Neural progenitor cell (in vitro differentiated cells): ENCODE results near the gene NLRP9. TPM values are rescaled to one million over a fixed set of nuclear protein-coding genes. Genes with fewer than 3 reads are reported as not detected.

Experiments
- DNase-seq: peaks from one replicate; pipeline ENCODE4 v3.0.0-alpha.2; 2016; ENCODE audit warnings: low spot score
- H2AFZ ChIP-seq: fragments of 200-600 bp; sonication (generic); replicated peaks from 2 replicates; pipeline ENCODE4 v1.6.1; 2016; ENCODE audit warnings: antibody characterized with exemption
- H3F3A ChIP-seq: fragments of 200-600 bp; sonication (generic); 2 replicates; pipeline ENCODE4 v1.6.1; 2016; ENCODE audit warnings: antibody characterized with exemption, low read depth
- H3K27ac ChIP-seq: fragments of 200-600 bp; sonication (generic); 2 replicates; pipeline ENCODE4 v1.5.1; 2016; ENCODE audit warnings: mild to moderate bottlenecking
- H3K27me3 ChIP-seq: fragments of 200-600 bp; sonication (generic); 2 replicates; pipeline ENCODE4 v1.6.1; 2016; ENCODE audit warnings: mild to moderate bottlenecking, moderate library complexity
- H3K36me3 ChIP-seq: fragments of 200-600 bp; sonication (generic); 2 replicates; pipeline ENCODE4 v1.5.1; 2016
- H3K4me1 ChIP-seq: fragments of 200-600 bp; sonication (generic); 2 replicates; pipeline ENCODE4 v1.6.1; 2016; ENCODE audit warnings: mixed run types
- H3K4me2 ChIP-seq: fragments of 200-600 bp; sonication (generic); 2 replicates; pipeline ENCODE4 v1.6.1; 2016
- H3K4me3 ChIP-seq: fragments of 200-600 bp; sonication (generic); 2 replicates; pipeline ENCODE4 v1.5.1; 2016
- H3K79me2 ChIP-seq: fragments of 200-600 bp; sonication (generic); 2 replicates; pipeline ENCODE4 v1.6.1; 2016; ENCODE audit warnings: low read depth
- H3K9ac ChIP-seq: fragments of 200-600 bp; sonication (generic); 2 replicates; pipeline ENCODE4 v1.6.1; 2016
- H3K9me3 ChIP-seq: fragments of 200-600 bp; sonication (generic); 2 replicates; pipeline ENCODE4 v1.5.1; 2016; ENCODE audit warnings: low read depth
- H4K20me1 ChIP-seq: fragments of 200-600 bp; sonication (generic); 2 replicates; pipeline ENCODE4 v1.6.1; 2016; ENCODE audit warnings: low read depth
- H3K27ac Mint-ChIP-seq: 3 replicates; pipeline ENCODE4 v1.8.0; 2021; ENCODE audit warnings: mixed read lengths
- H3K27me3 Mint-ChIP-seq: 2 replicates; pipeline ENCODE4 v1.8.0; 2022; ENCODE audit warnings: low read depth, mild to moderate bottlenecking, inconsistent platforms, moderate library complexity, mixed read lengths; ENCODE audit not compliant: insufficient read depth
- H3K36me3 Mint-ChIP-seq: 3 replicates; pipeline ENCODE4 v1.8.0; 2021; ENCODE audit warnings: mixed read lengths
- H3K4me1 Mint-ChIP-seq: 3 replicates; pipeline ENCODE4 v1.8.0; 2021; ENCODE audit warnings: mixed read lengths
- H3K4me3 Mint-ChIP-seq: 3 replicates; pipeline ENCODE4 v1.8.0; 2021; ENCODE audit warnings: mild to moderate bottlenecking, moderate library complexity, mixed read lengths
- H3K9me3 Mint-ChIP-seq: 3 replicates; pipeline ENCODE4 v1.8.0; 2020; ENCODE audit warnings: mixed read lengths
- EZH2 ChIP-seq: fragments of 200-600 bp; sonication (generic); IDR thresholded peaks from 2 replicates; pipeline ENCODE4 v1.6.1; 2017; ENCODE audit warnings: antibody characterized with exemption, mild to moderate bottlenecking, moderate library complexity
- EZH2phosphoT487 ChIP-seq: fragments of 200-600 bp; sonication (generic); IDR thresholded peaks from 2 replicates; pipeline ENCODE4 v1.6.1; 2017; ENCODE audit warnings: antibody characterized with exemption
- total RNA-seq: library from RNA; depleted of rRNA; stranded (reverse); fragments of >200 nt; gene quantifications from 2 replicates; pipeline ENCODE4 v1.2.3, GENCODE V29; 2015; ENCODE audit warnings: low replicate concordance
- TF ChIP-seq, protein P1 (sequence below): fragments of 200-600 bp; sonication (generic); IDR thresholded peaks from 2 replicates; pipeline ENCODE4 v1.5.1; 2017; ENCODE audit warnings: antibody characterized with exemption, mild to moderate bottlenecking

The NLRP9 gene
- total RNA-seq, 1 donor from 2014 or later, result not detected

- TF ChIP-seq EZH2 (no peak), EZH2phosphoT487 (no peak)
- TF ChIP-seq, protein P1, sequence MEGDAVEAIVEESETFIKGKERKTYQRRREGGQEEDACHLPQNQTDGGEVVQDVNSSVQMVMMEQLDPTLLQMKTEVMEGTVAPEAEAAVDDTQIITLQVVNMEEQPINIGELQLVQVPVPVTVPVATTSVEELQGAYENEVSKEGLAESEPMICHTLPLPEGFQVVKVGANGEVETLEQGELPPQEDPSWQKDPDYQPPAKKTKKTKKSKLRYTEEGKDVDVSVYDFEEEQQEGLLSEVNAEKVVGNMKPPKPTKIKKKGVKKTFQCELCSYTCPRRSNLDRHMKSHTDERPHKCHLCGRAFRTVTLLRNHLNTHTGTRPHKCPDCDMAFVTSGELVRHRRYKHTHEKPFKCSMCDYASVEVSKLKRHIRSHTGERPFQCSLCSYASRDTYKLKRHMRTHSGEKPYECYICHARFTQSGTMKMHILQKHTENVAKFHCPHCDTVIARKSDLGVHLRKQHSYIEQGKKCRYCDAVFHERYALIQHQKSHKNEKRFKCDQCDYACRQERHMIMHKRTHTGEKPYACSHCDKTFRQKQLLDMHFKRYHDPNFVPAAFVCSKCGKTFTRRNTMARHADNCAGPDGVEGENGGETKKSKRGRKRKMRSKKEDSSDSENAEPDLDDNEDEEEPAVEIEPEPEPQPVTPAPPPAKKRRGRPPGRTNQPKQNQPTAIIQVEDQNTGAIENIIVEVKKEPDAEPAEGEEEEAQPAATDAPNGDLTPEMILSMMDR, result no peak
- Histone ChIP-seq H3K36me3 (no peaks in the 10 kb centered on the region), H4K20me1 (peaks cover 90% of the 10 kb centered on the region), H3K4me1 (peaks cover 12% of the 10 kb centered on the region), H3K4me3 (no peak overlapping the region), H3K27me3 (no peaks in the 10 kb centered on the region), H3K4me2 (no peak overlapping the region), H3F3A (no peaks in the 10 kb centered on the region), H3K9ac (no peak overlapping the region), H3K79me2 (peaks cover 98% of the 10 kb centered on the region), H3K9me3 (no peaks in the 10 kb centered on the region), H3K27ac (no peak overlapping the region), H2AFZ (no peak overlapping the region)
- Mint-ChIP-seq H3K27ac (no peak overlapping the region), H3K4me1 (peaks cover 16% of the 10 kb centered on the region), H3K36me3 (peaks cover 30% of the 10 kb centered on the region), H3K27me3 (no peaks in the 10 kb centered on the region), H3K4me3 (peak overlapping the region; percentile 11), H3K9me3 (no peaks in the 10 kb centered on the region)
- DNase-seq, result no peak
These were observed 76.4 kb downstream of the NLRP9 start for GRCh38 chr19:55661826-55662225.

DNA sequence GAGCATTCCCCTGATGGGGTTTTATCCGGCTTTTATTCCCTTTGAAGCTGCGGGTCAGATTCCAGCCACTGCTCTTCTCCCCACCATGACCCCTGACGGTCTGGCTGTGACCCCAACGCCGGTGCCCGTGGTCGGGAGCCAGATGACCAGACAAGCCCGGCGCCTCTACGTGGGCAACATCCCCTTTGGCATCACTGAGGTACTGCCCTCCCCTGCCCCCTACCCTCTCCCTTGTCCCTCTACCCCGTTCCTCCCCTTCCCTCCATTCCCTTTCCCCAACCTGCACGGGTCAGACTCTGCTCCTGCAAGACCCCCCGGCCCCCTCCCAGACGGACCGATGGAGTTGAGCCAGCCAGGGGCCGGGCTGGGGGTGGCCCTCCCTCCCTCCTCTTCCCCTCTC lies 77.2 kb downstream of the NLRP9 start:
- TF ChIP-seq, protein P1, result no peak
- TF ChIP-seq EZH2, result no peak
- TF ChIP-seq EZH2phosphoT487, result no peak
- H3K4me3 ChIP-seq, result no peak overlapping the region
- H3K4me2 ChIP-seq, result no peak overlapping the region
- Mint-ChIP-seq H3K4me1 (peaks cover 24% of the 10 kb centered on the region), H3K27ac (no peak overlapping the region), H3K36me3 (peaks cover 30% of the 10 kb centered on the region), H3K27me3 (no peaks in the 10 kb centered on the region), H3K4me3 (no peak overlapping the region), H3K9me3 (no peaks in the 10 kb centered on the region)
- H3K27ac ChIP-seq, result no peak overlapping the region
- H3F3A ChIP-seq, result no peaks in the 10 kb centered on the region
- DNase-seq, result no peak
- H3K27me3 ChIP-seq, result no peaks in the 10 kb centered on the region
- no peak overlapping the region for H2AFZ ChIP-seq
- peaks cover 98% of the 10 kb centered on the region for H3K79me2 ChIP-seq
- H3K9me3 ChIP-seq, result no peaks in the 10 kb centered on the region
- H4K20me1 ChIP-seq, result peaks cover 90% of the 10 kb centered on the region
- H3K4me1 ChIP-seq, result peaks cover 18% of the 10 kb centered on the region
- H3K9ac ChIP-seq, result no peak overlapping the region
- H3K36me3 ChIP-seq, result no peaks in the 10 kb centered on the region

DNA sequence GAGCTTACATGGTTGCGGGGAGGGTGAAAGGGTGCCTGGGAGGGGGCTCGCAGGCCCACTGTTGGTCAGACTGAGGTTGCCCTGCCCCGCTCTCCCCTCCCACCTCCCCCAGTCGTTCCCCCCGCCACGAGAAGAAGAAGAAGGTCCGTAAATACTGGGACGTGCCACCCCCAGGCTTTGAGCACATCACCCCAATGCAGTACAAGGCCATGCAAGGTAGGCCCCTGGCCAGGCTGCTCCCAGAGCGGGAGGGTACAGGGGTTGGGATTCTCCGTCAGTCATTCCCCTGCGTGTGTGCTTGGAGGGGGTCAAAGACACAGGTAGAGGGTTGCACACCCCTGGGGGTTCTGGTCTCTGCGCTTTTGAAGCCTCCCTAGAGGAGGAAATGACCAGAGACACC lies 77.8 kb downstream of the NLRP9 start:
- TF ChIP-seq, protein P1, result no peak
- DNase-seq, result no peak
- no peak overlapping the region for H3K4me3 ChIP-seq
- H3K9me3 ChIP-seq, result no peaks in the 10 kb centered on the region
- no peaks in the 10 kb centered on the region for H3K36me3 ChIP-seq
- H3K4me2 ChIP-seq, result no peak overlapping the region
- Mint-ChIP-seq H3K27me3 (no peaks in the 10 kb centered on the region), H3K27ac (no peak overlapping the region), H3K4me1 (peaks cover 28% of the 10 kb centered on the region), H3K4me3 (no peak overlapping the region), H3K36me3 (peaks cover 29% of the 10 kb centered on the region), H3K9me3 (no peaks in the 10 kb centered on the region)
- H3K9ac ChIP-seq, result no peak overlapping the region
- peaks cover 18% of the 10 kb centered on the region for H3K4me1 ChIP-seq
- H4K20me1 ChIP-seq, result peaks cover 89% of the 10 kb centered on the region
- peaks cover under 1% of the 10 kb centered on the region for H3F3A ChIP-seq
- H3K79me2 ChIP-seq, result peaks cover 98% of the 10 kb centered on the region
- H2AFZ ChIP-seq, result no peak overlapping the region
- H3K27me3 ChIP-seq, result no peaks in the 10 kb centered on the region
- no peak overlapping the region for H3K27ac ChIP-seq
